ENCODE results near the gene VPS35L.

Gene VPS35L

GRCh38 chr16:19555186-19555937 is at the start of gene VPS35L:
Gene VPS35L, plus strand, starts transcription at chr16:19555703. Its CDS starts 27 bp downstream, at chr16:19555730.
- DNase-seq (ENCODE audit: low spot score) = peak; percentile 92

GRCh38 chr16:19506965-19507364 is 48.5 kb upstream of the VPS35L start:
- DNase-seq (ENCODE audit: low spot score) = no peak

DNA sequence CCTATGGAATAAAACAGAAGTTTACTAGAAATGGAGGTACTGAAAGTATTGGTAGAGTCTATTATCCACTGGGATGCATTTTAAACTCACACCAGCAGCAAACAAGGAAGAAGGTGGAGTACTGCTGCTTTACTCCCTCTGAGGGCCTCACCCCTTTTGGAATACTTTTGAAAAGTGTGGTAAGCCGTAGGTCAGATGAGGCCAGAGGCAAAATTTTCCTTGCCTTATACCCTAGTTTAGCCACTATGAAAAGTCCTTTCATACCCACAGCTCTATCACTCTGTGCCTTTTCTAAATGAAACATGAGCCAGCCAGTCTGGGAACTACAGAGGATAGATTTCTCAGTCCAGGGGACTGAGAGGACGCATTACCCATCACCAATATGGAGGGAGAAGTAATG is 47.6 kb upstream of the VPS35L start:
- no peak for DNase-seq (ENCODE audit: low spot score)

- DNase-seq (ENCODE audit: low spot score) = no peak
These were observed 43.2 kb upstream of the VPS35L start for GRCh38 chr16:19512297-19512696.

- DNase-seq (ENCODE audit: low spot score) = no peak
These were observed 42.0 kb upstream of the VPS35L start for GRCh38 chr16:19513377-19514053.

GRCh38 chr16:19515757-19516156 is 39.7 kb upstream of the VPS35L start:
- DNase-seq (ENCODE audit: low spot score) = no peak

GRCh38 chr16:19517424-19518089 is 37.9 kb upstream of the VPS35L start:
- DNase-seq (ENCODE audit: low spot score) = no peak

DNA sequence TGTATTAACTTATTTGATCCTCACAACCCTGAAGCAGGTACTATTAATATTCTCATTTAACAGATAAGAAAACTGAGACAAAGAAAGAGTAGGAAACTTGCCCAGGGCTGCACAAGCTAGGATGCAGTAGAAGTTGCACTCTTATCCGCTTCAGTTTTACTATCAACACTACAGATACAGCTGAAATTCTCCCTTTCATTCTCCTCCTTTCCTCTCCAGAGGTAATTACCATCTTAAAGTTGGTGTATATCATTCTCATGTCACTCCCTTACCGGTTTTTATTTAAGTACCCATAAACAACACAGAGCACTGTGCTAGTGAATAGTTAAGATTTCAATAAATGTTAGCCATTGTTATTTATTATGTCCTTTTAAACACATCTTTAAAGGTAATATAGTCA is 37.1 kb upstream of the VPS35L start:
- no peak for DNase-seq (ENCODE audit: low spot score)

DNA sequence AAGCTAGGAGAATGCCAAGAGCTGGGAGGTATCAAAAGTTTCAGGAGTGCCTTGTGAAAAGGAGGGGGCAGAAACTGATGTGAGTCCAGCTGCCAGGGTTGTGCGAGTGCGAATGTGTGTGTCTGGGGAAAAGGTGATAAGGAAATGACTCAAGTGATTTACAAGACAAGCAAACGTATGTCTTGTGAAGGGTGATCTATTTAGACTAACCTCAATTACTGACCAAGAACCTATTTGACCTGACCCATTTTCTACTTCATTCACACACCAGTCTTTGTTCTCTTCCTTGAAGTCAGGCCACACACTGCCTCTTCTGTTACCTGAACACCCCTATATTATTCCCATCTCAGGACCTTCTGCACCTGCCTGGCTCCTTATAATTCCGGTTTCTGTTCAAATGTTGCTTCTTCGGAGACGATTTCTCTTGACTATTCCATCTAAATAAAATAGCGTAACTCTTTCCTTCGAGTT is 34.6 kb upstream of the VPS35L start:
- DNase-seq (ENCODE audit: low spot score) = no peak

- DNase-seq (ENCODE audit: low spot score) = peak; percentile 96
These were observed 33.8 kb upstream of the VPS35L start, which contains the start of gene GDE1 for GRCh38 chr16:19521471-19522396. Gene GDE1, minus strand, starts transcription at chr16:19522098. Its CDS starts 134 bp downstream, at chr16:19521964.

GRCh38 chr16:19522397-19522732 is 33.1 kb upstream of the VPS35L start:
- DNase-seq (ENCODE audit: low spot score) = no peak

- no peak for DNase-seq (ENCODE audit: low spot score)
These were observed 32.7 kb upstream of the VPS35L start for GRCh38 chr16:19522760-19523159.

GRCh38 chr16:19523184-19523558 is 32.3 kb upstream of the VPS35L start:
- no peak for DNase-seq (ENCODE audit: low spot score)

DNA sequence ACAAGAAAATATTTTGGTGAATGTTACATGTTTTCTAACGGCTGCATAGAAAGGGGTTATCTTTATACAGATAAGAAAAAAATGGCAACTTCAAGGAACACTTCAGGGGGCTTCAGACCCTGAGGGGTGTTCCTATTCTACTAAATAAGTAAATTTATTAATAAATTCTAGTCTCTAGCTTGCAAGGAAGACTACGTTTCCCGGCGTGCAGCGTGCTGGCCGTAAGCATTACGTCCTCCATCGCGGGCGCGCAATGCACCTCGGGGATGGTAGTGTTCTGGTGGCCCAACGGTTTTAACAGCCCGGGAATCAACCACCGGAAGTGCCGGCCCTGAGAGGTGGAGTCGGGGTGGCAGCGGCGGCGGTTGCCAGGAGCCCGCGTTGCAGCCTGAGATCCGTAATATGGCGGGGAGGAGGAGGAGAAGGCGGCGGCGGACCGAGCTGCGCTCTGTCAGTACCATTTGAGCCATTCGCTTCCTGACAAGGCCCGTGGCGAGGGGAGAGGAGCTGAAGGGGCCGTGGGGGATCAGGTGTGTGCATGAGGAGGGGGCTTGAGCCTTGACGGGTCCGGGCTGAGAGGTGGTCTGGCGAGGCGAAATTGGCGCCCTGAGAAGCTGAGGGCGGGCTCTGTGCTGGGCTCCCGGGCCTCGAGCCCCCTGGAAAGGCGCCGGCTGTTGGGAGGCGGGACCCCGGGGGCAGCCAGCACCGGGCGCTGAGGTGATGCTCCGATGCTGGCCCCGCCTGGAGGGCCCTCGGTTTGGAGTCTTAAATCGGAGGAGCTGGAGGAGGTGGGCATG is 31.7 kb upstream of the VPS35L start, which contains the start of gene CCP110:
CCP110 (plus strand) TSS at position 384 of the 797 bp plus-strand sequence. CDS start 3,940 bp downstream, outside the sequence.
- DNase-seq (ENCODE audit: low spot score) = peak; percentile 89

DNA sequence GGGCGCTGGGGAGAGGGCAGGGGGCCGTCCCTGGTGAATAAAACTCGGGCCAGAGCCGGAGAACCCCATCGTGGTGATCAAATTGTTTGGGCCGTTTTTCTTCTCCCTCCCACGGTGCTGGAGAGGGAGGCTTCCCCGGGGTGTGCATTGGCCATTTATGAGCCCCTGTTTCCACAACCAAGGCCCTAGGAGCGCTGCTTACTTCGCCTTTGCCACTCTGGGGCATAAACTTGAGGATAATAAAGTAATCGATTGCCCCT is 31.2 kb upstream of the VPS35L start:
- no peak for DNase-seq (ENCODE audit: low spot score)

DNA sequence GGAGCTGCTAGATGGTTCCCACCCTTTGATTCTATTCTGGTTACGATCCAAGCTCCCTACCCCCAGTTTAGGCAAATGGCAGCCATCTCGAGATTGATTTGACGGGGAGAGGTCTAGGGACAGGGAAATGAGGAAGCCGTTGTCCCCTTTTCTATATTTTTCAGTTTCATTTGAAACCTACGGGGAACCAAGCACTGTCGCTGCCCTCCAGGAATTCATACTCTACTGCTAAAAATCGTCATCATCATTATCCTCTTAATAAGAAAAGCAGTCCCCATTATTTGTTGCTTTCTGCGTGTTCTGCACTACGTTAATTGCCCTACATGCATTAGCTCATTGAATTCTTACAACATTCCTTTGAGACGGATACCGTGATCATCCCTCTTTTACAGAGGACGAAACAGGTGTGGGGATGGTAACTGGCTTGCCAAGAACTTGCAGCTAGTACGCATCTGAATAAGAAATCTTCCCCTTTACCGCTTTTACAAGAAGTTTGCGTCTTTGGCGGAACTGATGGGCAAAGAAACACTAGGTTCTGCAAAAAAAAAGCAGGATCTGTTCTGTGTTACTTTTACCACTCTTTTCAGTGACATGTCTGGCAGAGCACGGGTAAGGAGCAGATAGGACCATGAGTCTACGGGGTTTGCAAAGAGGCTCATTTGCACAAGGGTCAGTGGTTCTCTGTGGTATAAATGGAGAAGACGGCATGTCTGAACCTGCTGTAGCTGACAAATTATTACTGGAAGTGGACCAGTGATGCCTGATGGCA is 30.7 kb upstream of the VPS35L start:
- DNase-seq (ENCODE audit: low spot score) = no peak

GRCh38 chr16:19525385-19525723 is 30.1 kb upstream of the VPS35L start:
- DNase-seq (ENCODE audit: low spot score) = no peak

DNA sequence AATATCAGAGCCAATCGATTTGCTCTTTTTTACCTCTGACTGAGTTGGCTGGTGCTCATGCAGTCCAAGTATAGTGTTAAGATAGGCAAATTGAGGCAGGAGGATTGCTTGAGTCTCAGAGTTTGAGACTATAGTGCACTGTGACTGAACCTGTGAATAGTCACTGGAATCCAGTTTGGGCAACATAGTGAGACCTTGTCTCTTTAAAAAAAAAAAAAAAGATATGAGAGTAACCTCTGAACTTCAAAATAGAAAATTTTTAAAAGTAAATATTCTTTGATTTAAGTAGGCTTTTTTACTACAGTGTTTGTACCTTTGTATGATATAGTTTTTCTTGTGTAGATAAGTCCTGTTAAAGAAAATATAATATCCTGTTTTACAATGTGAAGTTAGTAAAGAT is 28.3 kb upstream of the VPS35L start:
- DNase-seq (ENCODE audit: low spot score) = no peak

DNA sequence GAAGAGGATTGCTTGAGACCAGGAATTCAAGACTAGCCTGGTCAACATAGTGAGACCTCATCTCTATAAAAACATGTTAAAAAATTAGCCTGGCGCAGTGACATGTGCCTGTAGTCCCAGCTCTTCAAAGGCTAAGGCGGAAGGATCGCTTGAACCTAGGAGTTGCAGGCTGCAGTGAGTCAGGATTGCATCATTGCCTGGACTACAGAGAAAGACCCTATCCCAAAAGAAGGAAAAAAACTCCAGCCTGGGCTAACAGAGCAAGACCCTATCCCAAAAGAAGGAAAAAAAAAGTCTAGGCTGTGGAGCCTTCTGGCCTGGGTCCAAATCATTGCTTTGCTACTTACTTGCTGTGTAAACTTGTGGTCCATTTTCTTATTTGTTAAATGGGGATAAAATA is 26.8 kb upstream of the VPS35L start:
- no peak for DNase-seq (ENCODE audit: low spot score)

- no peak for DNase-seq (ENCODE audit: low spot score)
These were observed 22.9 kb upstream of the VPS35L start for GRCh38 chr16:19532601-19533000.

Measured in iPS-NIHi11 (cell line).